ENCODE results near the gene USP47.

GRCh38 chr11:11987503-11988022 lies 145.8 kb downstream of the USP47 start:
- TF ChIP-seq CTCF (IDR thresholded peaks at IDR 0.05) (peak in 1 of 4 experiments; percentile 21), POLR2A (IDR thresholded peaks at IDR 0.05) (no peak), POLR2AphosphoS5 (IDR thresholded peaks at IDR 0.05) (no peak)
